SHP77 treated with DMSO at 0.1 percent for 48 hours (cell line): ENCODE results near the gene TBC1D22A.

Source experiments
- DNase-seq: peaks from one replicate; lab custom pipeline; 2025; lab: John Stamatoyannopoulos, UW

The TBC1D22A gene

DNA sequence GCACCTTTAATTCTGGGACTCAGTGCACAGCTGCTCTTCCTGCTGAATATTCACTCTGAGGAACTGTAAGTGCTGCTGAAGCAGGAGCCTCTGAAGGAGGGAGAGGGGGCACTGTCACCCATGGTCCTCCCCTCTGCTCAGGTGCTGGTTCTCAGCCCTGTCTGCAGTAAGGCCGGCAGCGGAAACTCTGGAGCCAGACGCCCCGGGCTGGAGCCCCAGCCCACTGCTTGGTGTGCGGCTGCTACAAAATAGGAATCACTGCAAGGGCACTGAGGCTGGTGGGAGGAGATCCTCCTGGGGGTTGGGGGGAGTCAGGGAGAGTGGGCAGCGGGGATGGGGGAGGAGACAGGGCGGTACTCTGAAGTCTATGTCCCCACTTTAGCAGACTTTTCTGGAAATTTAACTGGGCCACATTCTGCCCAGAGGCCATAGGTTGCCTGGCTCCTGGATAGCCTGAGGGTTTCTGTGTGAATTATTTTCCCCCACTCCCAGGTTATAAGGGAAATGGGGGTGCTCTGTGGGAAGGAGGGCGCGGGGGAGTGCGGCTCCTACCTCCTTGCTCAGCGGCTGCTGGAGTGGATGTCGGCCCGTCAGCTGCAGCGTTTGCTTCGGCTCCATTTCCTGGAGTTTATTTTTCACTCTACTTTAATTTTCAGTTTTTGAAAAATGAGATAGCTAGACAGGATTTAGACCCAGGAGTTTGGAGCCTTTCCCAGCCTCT, 33.6 kb downstream of the TBC1D22A start:
- no peak for DNase-seq

DNA sequence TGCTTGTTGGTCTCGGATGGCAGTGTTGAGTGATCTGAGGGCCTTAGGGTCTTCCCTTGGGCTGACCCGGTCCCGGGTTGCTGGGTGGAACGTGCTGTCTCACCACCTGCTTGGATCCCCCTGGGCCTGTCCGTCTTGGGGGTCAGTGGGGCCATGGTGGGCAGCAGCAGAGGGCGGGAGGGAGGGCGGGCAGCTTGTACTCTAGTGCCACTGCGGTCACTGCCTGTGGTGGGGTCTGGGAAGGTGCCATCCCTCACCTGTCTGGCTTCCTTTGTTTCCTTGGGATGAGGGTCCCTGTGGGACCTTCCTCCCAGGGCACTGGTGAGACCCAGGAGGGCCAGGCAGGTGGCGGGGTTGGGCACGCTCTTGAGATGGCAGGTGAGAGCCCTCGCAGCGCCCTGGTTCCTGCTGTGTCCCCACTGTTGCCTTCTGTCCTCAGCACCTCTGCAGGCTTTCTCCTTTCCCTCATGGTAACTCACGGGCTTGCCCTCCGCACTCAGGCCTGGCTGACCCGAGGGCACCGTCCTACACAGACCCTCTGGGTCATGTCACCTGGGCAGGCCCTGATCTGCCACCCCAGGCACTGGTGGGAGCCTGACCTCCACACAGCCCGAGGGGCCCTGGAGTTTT, 34.2 kb downstream of the TBC1D22A start:
- DNase-seq = no peak

DNA sequence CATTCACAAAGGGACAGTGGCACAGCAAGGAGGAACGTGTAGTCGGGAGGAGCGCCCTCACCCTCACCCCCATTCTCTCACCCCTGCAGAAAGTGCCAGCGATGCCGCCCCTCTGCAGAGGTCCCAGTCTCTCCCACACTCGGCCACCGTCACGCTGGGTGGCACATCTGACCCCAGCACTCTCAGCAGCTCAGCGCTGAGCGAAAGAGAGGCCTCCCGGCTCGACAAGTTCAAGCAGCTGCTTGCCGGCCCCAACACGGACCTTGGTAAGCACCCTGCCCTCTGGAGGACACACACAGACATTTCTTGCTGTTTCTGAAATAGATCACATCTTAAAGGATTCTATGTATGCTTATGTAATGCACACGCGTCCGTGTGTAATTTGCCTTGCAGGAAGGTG, 34.9 kb downstream of the TBC1D22A start:
- DNase-seq = no peak

DNA sequence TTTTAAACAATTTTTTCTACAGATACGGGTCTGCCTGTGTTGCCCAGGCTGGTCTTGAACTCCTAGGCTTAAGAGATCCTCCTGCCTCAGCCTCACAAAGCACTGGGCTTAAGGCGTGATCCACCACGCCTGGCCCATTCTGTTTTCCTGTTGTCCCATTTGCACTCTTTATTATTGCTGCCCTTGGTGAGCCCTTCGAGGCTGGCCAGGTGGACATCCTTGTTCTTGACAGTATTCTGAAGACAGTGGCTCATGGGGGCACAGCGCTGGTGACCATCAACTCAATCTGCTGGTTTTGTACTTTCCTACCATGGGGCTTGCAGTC, 35.6 kb downstream of the TBC1D22A start:
- no peak for DNase-seq

DNA sequence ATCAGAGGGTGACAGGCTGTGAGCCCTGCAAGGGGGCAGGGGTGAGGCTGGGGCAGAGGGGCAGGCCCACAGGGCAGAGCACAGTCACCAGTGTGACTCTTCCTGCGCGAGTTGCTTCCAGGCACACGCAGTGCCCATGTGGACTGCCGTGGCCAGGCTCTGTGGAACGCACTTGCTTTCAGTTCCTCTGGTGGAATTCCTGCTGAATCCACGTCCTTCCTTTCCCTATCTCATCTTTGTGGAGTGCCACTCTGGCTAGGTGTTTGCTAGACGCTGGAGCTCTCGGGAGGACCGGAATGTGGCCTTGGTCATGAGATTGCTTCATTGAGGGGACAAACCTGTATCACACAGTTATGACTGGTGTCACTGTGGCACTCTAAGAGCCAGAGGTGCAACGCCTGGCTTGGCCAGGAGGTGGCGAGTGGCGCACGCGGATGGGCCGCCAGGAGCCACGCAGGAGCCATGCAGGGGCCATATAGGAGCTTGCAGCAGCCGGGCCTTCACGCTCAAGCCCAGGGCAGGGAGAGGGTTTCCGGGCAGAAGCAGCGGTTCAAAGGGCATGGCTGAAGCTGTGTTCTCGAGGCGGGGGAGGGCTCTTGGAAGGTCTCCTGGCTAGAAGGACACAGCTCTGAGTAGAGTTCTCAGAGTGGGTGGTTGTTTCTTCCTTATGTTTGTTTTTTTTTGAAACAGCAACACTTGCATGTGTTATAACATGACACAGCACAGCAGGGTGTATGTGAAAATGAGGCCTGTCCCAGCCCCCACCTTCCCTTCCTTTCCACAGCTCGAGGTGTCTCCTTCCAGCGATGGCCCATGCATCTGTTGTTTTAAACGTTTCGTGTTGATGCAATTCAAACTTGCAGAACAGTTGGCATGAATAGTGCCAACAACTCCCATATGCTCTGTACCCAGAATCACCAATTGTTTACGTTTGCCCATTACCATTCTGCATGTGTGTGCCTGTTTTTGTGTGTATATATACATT, 36.2 kb downstream of the TBC1D22A start:
- DNase-seq = peak; percentile 74

DNA sequence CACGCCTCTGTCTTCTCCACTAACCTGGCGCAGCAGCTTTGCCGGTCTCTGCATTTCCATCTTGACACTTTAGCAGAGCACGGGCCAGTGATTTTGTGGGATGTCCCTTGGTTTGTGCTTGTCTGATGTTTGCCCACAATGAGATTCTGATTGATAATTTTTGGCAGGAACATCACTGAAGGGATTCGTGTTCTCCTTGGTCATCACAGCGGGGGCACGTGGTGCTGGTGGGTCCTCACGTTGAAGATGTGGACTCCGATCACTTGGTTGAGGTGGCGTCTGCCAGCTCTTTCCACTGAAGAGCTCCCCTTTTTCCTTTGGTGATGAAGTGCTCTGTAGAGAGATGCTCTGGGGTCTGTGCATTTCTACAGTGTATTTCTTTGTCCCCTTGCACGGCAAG, 37.2 kb downstream of the TBC1D22A start:
- no peak for DNase-seq

DNA sequence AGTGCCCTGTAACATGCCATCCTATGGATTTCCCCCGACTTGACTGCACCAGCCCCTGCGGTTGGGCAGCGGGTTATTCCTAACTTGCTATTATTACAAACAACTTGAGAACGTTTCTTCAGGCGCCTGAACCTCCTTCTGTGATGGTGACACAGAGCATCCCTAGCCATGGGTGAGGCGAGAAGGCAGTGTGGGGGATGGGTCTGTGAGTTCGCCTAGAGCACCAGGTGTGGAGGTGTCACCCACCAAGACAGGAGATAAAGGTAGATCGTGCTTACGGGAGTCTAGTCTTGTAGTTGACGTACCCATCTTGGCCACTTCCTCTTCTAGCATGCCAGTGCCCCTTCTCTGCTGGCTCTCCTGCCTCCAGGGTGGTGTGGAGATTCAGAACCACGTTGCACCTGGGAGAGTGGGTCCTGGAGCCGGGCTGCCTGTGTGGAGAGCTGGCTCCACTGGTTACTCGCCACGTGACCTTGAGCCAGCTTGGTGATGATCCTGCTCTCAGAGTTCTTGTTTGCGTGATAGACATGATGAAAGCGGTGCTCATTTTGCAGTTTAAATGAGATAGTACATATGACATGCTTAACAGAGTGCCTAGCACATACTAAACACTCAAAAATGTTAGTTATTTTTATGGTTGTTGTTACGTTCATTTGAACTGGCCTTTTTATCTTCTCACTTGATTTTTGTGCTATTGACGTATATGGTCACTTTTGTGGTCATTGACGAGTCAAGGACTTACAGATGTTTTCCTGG, 37.8 kb downstream of the TBC1D22A start:
- no peak for DNase-seq

DNA sequence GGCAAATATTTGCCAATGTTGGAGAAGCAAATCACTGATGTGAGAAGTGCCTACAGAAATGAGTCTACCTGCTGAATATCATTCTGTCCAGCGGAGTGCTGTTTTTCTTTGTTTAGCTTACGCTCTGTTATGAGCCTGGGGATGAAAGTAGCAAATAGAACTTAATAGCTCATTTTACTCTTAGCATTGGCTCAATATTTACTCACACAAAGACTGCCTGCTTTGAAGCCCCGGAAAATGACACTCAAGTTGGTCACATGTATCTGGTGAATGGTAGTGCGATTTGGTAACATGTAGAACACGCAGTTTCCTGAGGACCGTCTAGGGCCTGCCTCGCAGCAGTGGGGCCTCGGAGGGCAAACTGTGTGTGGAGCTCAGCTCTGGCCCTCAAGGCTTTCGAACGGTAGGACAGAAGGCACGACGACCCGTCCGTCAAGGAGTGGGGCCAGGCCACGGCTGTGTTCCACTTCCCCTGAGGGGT, 38.9 kb downstream of the TBC1D22A start:
- DNase-seq = no peak

DNA sequence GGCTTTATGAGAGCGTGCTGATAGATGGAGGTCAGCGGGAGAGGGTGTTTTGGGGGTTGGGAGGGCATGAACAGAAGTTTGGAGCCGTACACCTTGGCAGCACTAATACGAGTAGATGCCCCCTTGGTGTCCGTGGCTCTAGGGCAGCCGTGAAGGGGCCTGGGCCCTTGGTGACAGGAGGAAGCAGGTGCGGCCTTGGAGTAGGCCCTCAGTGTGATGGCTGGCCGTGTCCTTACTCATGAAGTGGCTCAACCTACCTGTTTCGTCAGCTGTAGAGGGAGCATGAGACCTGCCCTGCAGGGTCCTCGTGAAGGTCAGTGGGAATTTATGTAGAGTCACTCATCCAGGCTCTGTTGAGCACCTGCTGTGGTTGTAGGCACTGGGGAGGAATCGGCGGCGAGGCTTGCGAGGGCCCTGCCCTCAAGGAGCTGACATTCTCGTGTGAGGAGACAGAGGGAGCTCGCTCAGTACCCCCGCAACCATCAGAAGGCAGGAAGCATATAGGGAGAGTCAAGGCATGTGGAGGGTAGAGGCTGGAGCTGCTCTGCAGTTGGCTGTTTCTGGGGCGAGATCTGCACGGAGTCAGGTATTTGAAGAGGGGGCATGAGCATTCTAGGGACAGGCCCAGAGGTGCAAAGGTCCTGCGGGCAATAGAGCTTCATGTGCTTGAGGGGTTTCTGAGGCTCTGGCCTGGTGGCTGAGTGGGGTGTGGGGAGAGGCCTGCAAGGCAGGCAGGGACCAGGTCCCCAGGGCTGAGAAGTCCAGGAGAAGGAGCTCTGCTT, 39.6 kb downstream of the TBC1D22A start:
- DNase-seq = no peak

DNA sequence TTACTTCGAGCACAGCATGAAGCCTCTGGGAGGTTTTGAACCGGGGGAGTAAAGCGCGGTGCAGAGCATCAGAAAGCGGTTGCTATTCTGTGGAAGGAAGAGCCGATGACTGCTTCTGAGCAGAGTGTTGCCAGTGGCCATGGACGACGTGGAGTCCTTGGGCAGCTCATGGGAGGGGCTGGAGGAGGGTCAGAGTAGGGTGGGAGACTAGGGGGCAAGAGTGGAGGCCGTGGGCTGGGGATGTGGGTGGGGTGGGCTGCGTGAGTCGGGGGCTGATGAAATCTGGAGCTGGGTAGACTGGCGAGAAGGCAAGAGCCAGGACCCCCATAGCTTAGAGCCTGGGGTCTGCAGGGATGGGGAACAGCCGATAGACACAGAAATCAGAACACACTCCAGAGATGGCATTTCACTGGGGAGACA, 40.2 kb downstream of the TBC1D22A start:
- DNase-seq = no peak

DNA sequence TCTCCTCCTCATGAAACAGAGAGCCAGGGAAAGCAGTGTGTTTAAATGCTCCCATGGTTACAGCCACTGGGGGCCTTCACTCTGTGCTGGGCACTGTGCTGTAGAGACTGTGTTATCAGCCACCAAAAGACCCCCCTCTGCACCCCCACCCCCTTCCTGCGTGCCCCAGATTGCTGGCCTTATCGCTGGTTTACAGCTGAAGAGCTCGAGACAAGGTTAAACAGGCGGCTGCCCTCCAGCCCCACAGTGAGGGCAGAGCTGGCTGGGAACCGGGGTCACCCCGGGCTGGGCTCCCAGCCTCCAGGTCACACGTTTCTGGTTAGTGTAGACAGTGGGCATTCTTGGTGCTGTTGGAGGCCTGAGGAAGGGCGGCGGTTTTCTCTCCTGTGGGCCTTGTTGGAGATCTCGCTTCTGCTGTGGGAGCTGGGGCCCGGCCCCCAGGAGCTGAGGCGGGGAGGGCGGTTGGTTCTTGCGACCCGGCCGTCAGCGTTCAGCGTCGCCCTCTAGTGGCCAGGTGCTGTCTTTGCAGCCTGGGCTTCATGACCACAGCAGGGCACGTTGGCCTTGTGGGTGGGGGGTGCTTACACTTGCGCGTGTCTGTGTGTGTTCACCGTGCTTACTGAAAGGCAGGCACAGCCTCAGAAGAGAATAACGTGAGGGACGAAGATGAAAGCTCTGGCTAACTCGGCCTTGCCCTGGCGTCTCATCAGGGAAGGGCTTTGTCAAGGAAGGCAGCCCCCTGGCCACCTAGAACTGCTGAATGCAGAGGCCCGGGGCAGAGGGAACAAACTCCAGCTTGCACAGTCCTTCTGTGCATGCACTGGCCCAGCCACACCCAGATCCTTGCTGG, 40.8 kb downstream of the TBC1D22A start:
- DNase-seq = peak; percentile 34

DNA sequence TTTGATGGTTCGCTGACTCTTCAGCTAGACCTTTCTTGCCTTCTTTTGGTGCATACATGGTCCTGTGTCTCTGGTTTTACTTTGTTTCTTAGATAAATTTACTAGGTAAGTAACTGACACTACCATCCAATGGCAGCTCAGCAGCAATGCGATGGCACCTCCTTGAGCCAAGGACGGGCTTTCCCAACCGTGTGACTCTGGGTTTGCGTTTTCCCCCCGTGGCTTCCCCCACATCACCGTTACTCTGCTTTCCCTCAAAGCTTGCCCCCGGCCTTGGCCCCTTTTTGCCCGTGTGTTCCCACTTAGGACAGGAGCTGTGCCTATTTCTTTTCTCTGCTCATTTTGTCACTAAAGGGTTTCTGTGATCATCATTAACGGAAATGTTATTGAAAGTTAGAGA, 41.5 kb downstream of the TBC1D22A start:
- DNase-seq = no peak

DNA sequence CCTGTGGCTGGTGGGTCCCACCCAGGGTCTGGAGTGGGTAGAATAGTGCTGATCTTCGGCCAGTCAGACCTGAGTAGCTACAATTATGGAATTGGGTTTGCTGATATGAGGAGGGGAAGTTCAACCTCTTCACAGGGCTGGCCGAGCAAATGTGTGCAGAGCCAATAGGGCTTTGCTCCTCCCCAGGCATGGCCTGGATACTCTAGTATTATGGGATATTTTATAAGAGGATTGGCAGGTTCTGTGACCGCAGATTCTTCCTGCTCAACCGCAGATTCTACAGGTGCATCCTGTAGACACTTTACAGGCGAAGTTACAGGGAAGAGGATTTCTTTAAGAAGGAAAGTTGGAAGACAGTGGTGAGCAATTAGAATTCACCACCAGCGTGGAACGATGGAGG, 44.3 kb downstream of the TBC1D22A start:
- no peak for DNase-seq

DNA sequence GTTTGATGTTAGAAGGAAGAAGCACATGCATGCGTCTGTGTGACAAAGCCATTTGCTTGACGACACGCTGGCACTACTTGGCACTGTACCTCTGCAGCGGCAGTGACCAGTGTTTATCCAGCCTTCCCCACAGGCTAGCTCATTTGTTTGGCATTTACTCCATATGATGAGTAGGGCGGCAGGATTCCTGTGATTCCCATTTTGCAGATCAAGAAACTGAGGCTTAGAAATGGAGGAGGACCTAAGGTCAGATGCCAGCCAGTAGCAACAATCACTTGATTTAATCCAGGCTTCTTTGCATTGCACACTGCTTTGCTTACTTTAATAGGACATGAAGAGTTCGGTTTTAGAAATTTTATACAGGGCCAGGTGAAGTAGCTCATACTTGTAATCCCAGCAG, 45.0 kb downstream of the TBC1D22A start:
- DNase-seq = no peak

DNA sequence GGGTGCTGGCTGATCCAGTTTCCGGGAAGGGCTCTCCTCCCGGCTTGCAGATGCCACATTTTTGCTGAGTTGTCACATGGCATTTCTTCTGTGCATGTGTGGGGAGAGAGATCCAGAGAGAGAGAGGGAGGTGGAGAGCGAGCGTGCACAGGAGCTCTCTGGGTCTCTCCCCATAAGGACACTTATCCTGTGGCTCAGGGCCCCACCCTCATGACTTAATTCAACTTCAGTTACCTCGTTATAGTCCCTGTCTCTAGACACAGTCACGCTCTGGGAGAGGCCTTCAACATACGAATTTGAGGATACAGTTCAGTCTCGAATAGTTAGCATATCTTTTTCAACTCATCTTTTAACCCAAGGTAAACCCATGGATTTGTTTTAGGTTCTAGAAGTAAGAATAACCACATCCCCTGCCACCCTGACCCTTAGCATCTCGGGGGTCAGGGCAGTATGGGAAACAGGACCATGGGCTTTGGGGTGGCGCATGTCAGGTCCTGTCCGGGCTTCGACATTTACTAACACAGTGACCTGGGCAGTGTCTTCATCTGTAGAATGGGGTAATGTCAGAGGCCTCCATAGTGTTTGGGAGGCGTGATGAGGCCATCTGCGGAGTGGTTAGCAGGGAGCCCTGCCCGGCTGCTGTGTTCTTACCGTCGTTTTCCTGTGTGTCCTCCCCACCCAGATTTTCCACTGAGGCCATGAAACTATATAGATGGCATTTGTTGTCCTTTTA, 46.9 kb downstream of the TBC1D22A start:
- DNase-seq = no peak

DNA sequence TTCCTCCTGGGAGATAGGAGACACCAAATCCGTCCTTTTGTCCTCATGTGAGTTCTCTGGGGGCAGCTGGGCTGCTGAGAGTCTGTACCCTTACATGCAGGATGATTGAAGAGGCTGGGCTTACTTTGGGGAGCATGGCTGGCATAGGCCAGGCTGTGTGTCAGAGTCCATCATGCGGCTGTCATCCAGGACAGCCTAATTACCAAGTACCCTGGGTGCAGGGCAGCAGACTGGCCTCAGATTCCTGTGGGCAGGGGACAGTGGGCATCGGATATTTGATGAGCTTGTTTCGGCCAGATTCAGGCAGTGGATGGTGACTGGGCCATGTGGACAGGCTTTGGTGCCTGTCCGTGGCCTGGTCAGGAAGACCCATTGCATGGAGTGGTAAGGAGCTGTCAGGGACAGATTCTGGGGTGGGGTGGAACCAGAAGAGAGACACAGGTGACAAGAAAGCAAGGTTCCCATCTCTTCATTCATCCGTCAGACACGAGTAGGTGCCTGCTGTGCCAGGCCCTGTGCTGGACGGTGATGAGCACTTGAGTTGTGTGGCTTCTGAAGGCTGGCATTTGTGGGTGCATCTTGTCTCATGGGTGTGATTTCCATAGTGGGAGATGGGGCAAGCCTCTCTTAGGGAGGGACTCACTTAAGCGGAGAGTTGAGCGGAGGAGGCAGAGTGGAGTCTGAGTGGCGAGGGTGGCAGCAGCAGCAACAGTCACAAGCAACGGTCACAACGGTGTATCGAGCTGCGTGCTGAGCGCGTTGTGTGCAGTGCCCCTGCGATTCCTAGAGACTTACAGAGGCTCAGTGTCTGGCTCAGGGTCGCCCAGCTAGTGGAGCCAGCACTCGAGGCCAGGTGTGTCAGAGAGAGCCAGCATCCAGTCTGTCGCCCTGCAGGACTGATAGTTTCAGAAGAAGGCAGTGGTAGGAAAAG, 48.7 kb downstream of the TBC1D22A start:
- DNase-seq = no peak

DNA sequence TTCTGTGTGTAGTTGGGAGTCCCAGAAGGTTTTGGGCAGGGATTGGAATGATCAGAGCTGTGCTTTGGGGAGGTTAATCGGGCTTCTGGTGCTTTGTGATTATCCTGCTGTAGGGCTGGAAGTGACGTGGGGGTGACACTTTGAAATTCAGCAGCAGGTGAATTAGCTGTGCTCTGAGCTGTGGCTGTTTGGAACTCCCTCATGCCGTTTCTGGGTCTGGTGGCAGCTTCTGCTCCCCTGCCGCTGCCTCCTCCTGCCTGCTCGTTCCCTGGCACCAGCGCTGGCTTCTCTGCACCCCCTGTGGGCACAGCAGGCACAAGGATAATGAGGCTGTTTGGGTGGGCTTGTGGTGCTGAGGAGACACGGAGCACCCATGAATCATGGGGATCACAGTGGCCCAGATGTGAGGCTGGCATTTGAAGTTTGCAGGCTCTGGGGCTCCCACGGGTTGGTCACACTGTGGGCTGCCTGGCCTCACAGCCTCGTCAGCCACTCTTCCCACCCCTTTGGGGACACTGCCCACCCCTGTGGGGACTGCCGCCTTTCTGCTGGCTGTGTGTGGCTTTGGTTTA, 49.7 kb downstream of the TBC1D22A start:
- no peak for DNase-seq

DNA sequence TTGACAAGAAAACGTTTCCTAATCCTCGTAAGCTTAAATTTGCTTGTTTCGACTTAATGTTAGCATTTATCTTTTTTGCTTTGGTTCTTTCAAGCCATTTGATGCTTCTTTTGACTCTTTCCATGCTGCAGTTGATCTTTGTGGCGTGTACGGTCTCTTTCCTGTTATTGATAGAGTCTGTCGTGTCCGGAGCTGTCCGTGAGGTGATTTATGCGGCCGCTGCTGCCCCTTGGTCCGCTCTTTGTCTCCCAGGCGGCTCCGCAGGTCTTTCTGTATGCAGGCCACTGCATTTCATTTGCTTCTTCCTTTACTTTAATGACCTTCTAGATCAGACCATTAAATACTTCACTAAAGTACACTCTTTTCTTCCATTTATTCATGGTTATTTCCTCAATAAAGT, 50.3 kb downstream of the TBC1D22A start:
- DNase-seq = no peak
